HCT116 (cell line): ENCODE results near the gene SPIB. TPM values are rescaled to one million over a fixed set of nuclear protein-coding genes. Genes with fewer than 3 reads are reported as not detected.
"Not testable (repeated sequence)": the region's sequence is repeated elsewhere in the genome, so short reads cannot be mapped to it uniquely, and the experiment has no call there.

Experiments
- ATAC-seq: fragments of 200-7000 bp; cut with Tn5 transposase; 2 replicates; pipeline ENCODE4 v1.9.1; 2020; ENCODE audit warnings: mild to moderate bottlenecking, moderate library complexity
- BruUV-seq: library from RNA; stranded (reverse); fragments of 400-500 nt; replicated peaks from 2 replicates; lab custom pipeline; 2021; lab: Mats Ljungman, UMichigan
- CTCF ChIA-PET: fragments of 300-600 bp; sonication (Branson Sonifier 250); formaldehyde crosslinking; loops from one replicate; lab custom pipeline; 2021; ENCODE audit warnings: antibody characterized with exemption; lab: Charles Lee
- POLR2A ChIA-PET: fragments of 300-600, 350-600 bp; sonication (Branson Sonifier 250); formaldehyde crosslinking; loops from one replicate; lab custom pipeline; 2021; ENCODE audit warnings: antibody characterized with exemption; lab: Charles Lee
- RAD21 ChIA-PET, 2 experiments: fragments of 300-600 bp; sonication (Branson Sonifier 250); formaldehyde crosslinking; loops; one replicate each; lab custom pipeline; 2023; ENCODE audit warnings: low total read pairs in 2 of 2; ENCODE audit not compliant: uncharacterized antibody in 2 of 2, unreplicated experiment in 2 of 2, low non-redundant PET in 1 of 2; lab: Charles Lee
- DNase-seq: peaks from one replicate; pipeline ENCODE4 v3.0.0-alpha.2; 2010; ENCODE audit warnings: low read depth, low spot score
- H2AFZ ChIP-seq: fragments of 200-600 bp; shearing (Covaris generic), sonication (generic); 2 replicates; pipeline ENCODE4 v1.6.1; 2017; ENCODE audit warnings: low read depth, mixed run types, mixed read lengths, antibody characterized with exemption, low read length; ENCODE audit not compliant: poor library complexity, severe bottlenecking
- H3K27ac ChIP-seq: 2 replicates; pipeline ENCODE4 v1.5.1; 2012; ENCODE audit warnings: low read depth, low read length
- H3K27me3 ChIP-seq: fragments of 200-600 bp; sonication (generic); 2 replicates; pipeline ENCODE4 v1.6.1; 2016; ENCODE audit warnings: mixed run types, low read length, mixed read lengths; ENCODE audit not compliant: insufficient read depth
- H3K36me3 ChIP-seq, 2 experiments: fragments of 200-500 bp in 1 of 2; fragments of 200-600 bp in 1 of 2; sonication (Bioruptor generic) in 1 of 2; sonication (generic) in 1 of 2; 2 replicates each; pipeline versions ENCODE4 v1.5.1 to v1.6.1; 2014 to 2016; ENCODE audit warnings: low read length in 2 of 2, inconsistent platforms in 1 of 2, mixed read lengths in 1 of 2, mixed run types in 1 of 2; ENCODE audit not compliant: insufficient read depth in 2 of 2, control insufficient read depth in 1 of 2
- H3K4me1 ChIP-seq, 2 experiments: fragments of 200-600 bp in 1 of 2; sonication (generic) in 1 of 2; 2 replicates each; pipeline versions ENCODE4 v1.5.1 to v1.6.1; 2012 to 2017; ENCODE audit warnings: low read length in 2 of 2, inconsistent platforms in 1 of 2, mild to moderate bottlenecking in 1 of 2, mixed read lengths in 1 of 2, mixed run types in 1 of 2, moderate library complexity in 1 of 2; ENCODE audit not compliant: insufficient read depth in 2 of 2, control insufficient read depth in 1 of 2
- H3K4me2 ChIP-seq: fragments of 200-600 bp; sonication (generic); 2 replicates; pipeline ENCODE4 v1.6.1; 2017; ENCODE audit warnings: mixed run types, low read length, mixed read lengths
- H3K4me3 ChIP-seq, 2 experiments: fragments of 200-600 bp in 1 of 2; sonication (generic) in 1 of 2; replicated peaks in 1 of 2; 2 replicates each; pipeline ENCODE4 v1.5.1; 2011 to 2016; ENCODE audit warnings: low read length in 2 of 2, control low read depth in 1 of 2, low read depth in 1 of 2, mild to moderate bottlenecking in 1 of 2, mixed read lengths in 1 of 2, mixed run types in 1 of 2
- H3K79me2 ChIP-seq: fragments of 200-600 bp; sonication (generic); 2 replicates; pipeline ENCODE4 v1.6.1; 2017; ENCODE audit warnings: mild to moderate bottlenecking, mixed run types, low read length, moderate library complexity, mixed read lengths; ENCODE audit not compliant: insufficient read depth
- H3K9ac ChIP-seq: fragments of 200-600 bp; sonication (generic); 2 replicates; pipeline ENCODE4 v1.6.1; 2016; ENCODE audit warnings: low read length, mixed read lengths
- H3K9me2 ChIP-seq: fragments of 200-600 bp; sonication (generic), shearing (Covaris generic); 2 replicates; pipeline ENCODE4 v1.6.1; 2017; ENCODE audit warnings: mixed run types, mild to moderate bottlenecking, moderate library complexity; ENCODE audit not compliant: insufficient read depth
- H3K9me3 ChIP-seq, 2 experiments: fragments of 200-500 bp in 1 of 2; fragments of 200-600 bp in 1 of 2; sonication (Bioruptor generic) in 1 of 2; sonication (generic) in 1 of 2; 2 replicates each; pipeline ENCODE4 v1.6.1; 2014 to 2017; ENCODE audit warnings: low read length in 2 of 2, mixed read lengths in 2 of 2, inconsistent platforms in 1 of 2, low read depth in 1 of 2, mild to moderate bottlenecking in 1 of 2, mixed run types in 1 of 2, moderate library complexity in 1 of 2; ENCODE audit not compliant: control insufficient read depth in 1 of 2, insufficient read depth in 1 of 2
- H4K20me1 ChIP-seq: fragments of 200-600 bp; sonication (generic), shearing (Covaris generic); 2 replicates; pipeline ENCODE4 v1.6.1; 2017; ENCODE audit warnings: mixed run types, mild to moderate bottlenecking, moderate library complexity; ENCODE audit not compliant: insufficient read depth
- ATF3 ChIP-seq: IDR thresholded peaks from 2 replicates; pipeline ENCODE4 v1.6.1; 2012
- EGR1 ChIP-seq: IDR thresholded peaks from 2 replicates; pipeline ENCODE4 v1.6.1; 2012; ENCODE audit warnings: low read depth
- ELF1 ChIP-seq: IDR thresholded peaks from 2 replicates; pipeline ENCODE4 v1.6.1; 2012; ENCODE audit warnings: low read depth, borderline replicate concordance
- EZH2phosphoT487 ChIP-seq: fragments of 200-600 bp; IDR thresholded peaks from 2 replicates; pipeline ENCODE4 v1.6.1; 2018; ENCODE audit warnings: antibody characterized with exemption, borderline replicate concordance
- FOSL1 ChIP-seq: IDR thresholded peaks from 2 replicates; pipeline ENCODE4 v1.6.1; 2012; ENCODE audit warnings: low read depth
- POLR2AphosphoS5 ChIP-seq: IDR thresholded peaks from 2 replicates; pipeline ENCODE4 v1.6.1; 2011; ENCODE audit warnings: mild to moderate bottlenecking, low read depth, low read length, moderate library complexity
- RAD21 ChIP-seq: IDR thresholded peaks from 2 replicates; pipeline ENCODE4 v1.6.1; 2012; ENCODE audit warnings: low read depth, mild to moderate bottlenecking
- intact Hi-C: fragments of 100-400 bp; cut with micrococcal nuclease; formaldehyde crosslinking; loops from 2 replicates; pipeline ENCODE4 v1.10.0; 2022
- total RNA-seq: library from RNA; stranded (reverse); gene quantifications from one replicate; pipeline ENCODE4 v1.2.1, GENCODE V29; 2021; ENCODE audit not compliant: unreplicated experiment

The SPIB gene
- total RNA-seq, 1 experiment from 2014 or later, result 0.96 TPM

- no peak overlapping the region for H3K27ac ChIP-seq
- POLR2A ChIA-PET, result no interaction called here
- H3K27me3 ChIP-seq, result no peaks in the 10 kb centered on the region
- no peaks in the 10 kb centered on the region for H3K9me3 ChIP-seq
- DNase-seq, result no peak
- intact Hi-C loops, result no loop called here
- no peaks in the 10 kb centered on the region for H3K79me2 ChIP-seq
- TF ChIP-seq EGR1 (no peak), ATF3 (no peak), FOSL1 (no peak), RAD21 (no peak), EZH2phosphoT487 (no peak), POLR2AphosphoS5 (no peak), ELF1 (no peak)
- TF ChIP-seq, all 23 proteins: peak for 0
- no peaks in the 10 kb centered on the region for H3K36me3 ChIP-seq
- H3K4me3 ChIP-seq, result no peak overlapping the region
- CTCF ChIA-PET, result no interaction called here
- H4K20me1 ChIP-seq, result no peaks in the 10 kb centered on the region
- ATAC-seq, result no peak
- H3K9me2 ChIP-seq, result no peaks in the 10 kb centered on the region
- peaks cover 0 to 4% of the 10 kb centered on the region in 2 experiments; a peak in 1 of 4 replicates for H3K4me1 ChIP-seq
- H3K4me2 ChIP-seq, result no peak overlapping the region
- RAD21 ChIA-PET, result no interaction called here
- no peak overlapping the region for H3K9ac ChIP-seq
- no TSS peak for BruUV-seq
- no peak overlapping the region for H2AFZ ChIP-seq
These were observed 19.2 kb downstream of the SPIB start for GRCh38 chr19:50437862-50438449.

- H3K79me2 ChIP-seq, H3K27me3 ChIP-seq: not testable (repeated sequence)
These were observed 20.4 kb downstream of the SPIB start for GRCh38 chr19:50439130-50439529.

More at GRCh38 chr19:50439130-50439529, 20.4 kb downstream of the SPIB start:
- H3K9ac ChIP-seq, H3K4me1 ChIP-seq, POLR2A ChIA-PET, H2AFZ ChIP-seq, H3K36me3 ChIP-seq, DNase-seq, H3K9me2 ChIP-seq, CTCF ChIA-PET, H3K9me3 ChIP-seq, H4K20me1 ChIP-seq, ATAC-seq, RAD21 ChIA-PET, H3K4me2 ChIP-seq, intact Hi-C loops, H3K4me3 ChIP-seq, BruUV-seq, H3K27ac ChIP-seq: not testable (repeated sequence)
